Inflammatory macrophage (primary cell): ENCODE data around the gene IL17RA.

Source experiments
- DNase-seq, 2 donors: peaks; one replicate each; pipeline ENCODE4 v3.0.0-alpha.2; 2020 to 2022

Gene IL17RA

GRCh38 chr22:17106785-17107546, 22.2 kb downstream of the IL17RA start:
- peak; percentile 95 to 99 for DNase-seq

- no peak for DNase-seq
These were observed 22.7 kb downstream of the IL17RA start for GRCh38 chr22:17107547-17107810.

- DNase-seq: no peak
These were observed 23.7 kb downstream of the IL17RA start for GRCh38 chr22:17108256-17109112.

- no peak for DNase-seq
These were observed 24.5 kb downstream of the IL17RA start for GRCh38 chr22:17109113-17109865.

GRCh38 chr22:17109976-17110375, 25.2 kb downstream of the IL17RA start:
- DNase-seq: no peak

- no peak for DNase-seq
These were observed 26.2 kb downstream of the IL17RA start for GRCh38 chr22:17110791-17111550.

- no peak for DNase-seq
These were observed 27.8 kb downstream of the IL17RA start for GRCh38 chr22:17112491-17113042.

- DNase-seq: no peak
These were observed 28.8 kb downstream of the IL17RA start for GRCh38 chr22:17113600-17113999.

- peak in 1 of 2 donors; percentile 20 for DNase-seq
These were observed 29.5 kb downstream of the IL17RA start for GRCh38 chr22:17114173-17114897.

GRCh38 chr22:17114898-17115235, 30.1 kb downstream of the IL17RA start:
- no peak for DNase-seq

- DNase-seq: peak; percentile 70 to 71
These were observed 30.4 kb downstream of the IL17RA start for GRCh38 chr22:17115236-17115635.

GRCh38 chr22:17115945-17116565, 31.3 kb downstream of the IL17RA start:
- DNase-seq: peak in 1 of 2 donors; percentile 44

- peak; percentile 30 to 51 for DNase-seq
These were observed 32.0 kb downstream of the IL17RA start for GRCh38 chr22:17116572-17117330.

GRCh38 chr22:17117400-17117799, 32.6 kb downstream of the IL17RA start:
- no peak for DNase-seq

- peak; percentile 65 to 70 for DNase-seq
These were observed 33.1 kb downstream of the IL17RA start for GRCh38 chr22:17117890-17118289.

- DNase-seq: no peak
These were observed 33.5 kb downstream of the IL17RA start for GRCh38 chr22:17118342-17118741.

GRCh38 chr22:17119481-17120202, 34.8 kb downstream of the IL17RA start:
- DNase-seq: peak; percentile 66 to 83

- DNase-seq: peak in 1 of 2 donors; percentile 53
These were observed 35.5 kb downstream of the IL17RA start for GRCh38 chr22:17120281-17120680.

- DNase-seq: peak; percentile 19 to 63
These were observed 36.0 kb downstream of the IL17RA start for GRCh38 chr22:17120711-17121232.
